HG03378 (cell line): ENCODE measurements around the gene RFX1.

Experiments
- ATAC-seq: cut with Tn5 transposase; IDR thresholded peaks from one replicate; pipeline ENCODE4 v1.9.1; 2021; ENCODE audit warnings: mild to moderate bottlenecking, moderate library complexity; ENCODE audit not compliant: unreplicated experiment

The RFX1 gene

GRCh38 chr19:13914777-13915176, 91.3 kb downstream of the RFX1 start:
- no peak for ATAC-seq

DNA sequence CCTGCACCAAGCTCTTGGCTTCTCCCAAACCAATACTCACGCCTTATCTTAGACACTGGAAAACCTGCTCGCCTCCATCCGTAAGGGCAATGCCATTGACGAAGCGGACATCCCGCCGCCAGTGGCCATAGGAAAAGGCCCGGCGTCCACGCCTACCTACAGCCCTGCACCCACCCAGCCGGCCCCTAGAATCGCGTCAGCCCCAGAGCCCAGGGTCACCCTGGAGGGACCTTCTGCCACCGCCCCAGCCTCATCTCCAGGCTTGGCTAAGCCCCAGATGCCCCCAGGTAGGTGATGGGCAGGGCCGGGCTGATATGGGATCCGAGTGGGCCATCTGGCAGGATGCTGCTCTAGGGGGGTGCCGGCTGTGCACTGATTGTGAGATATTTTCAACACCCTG, 92.8 kb downstream of the RFX1 start:
- ATAC-seq: no peak
